IPS-18c (cell line): ENCODE results near the gene VIL1.

Experiments
- H3K4me3 ChIP-seq: 2 replicates; pipeline ENCODE4 v1.7.0; 2013; ENCODE audit warnings: low read depth, mild to moderate bottlenecking, low read length, moderate library complexity; ENCODE audit not compliant: insufficient read depth
- H3K9me3 ChIP-seq: one replicate; pipeline ENCODE4 v1.6.1; 2013; ENCODE audit warnings: mild to moderate bottlenecking, low read length, moderate library complexity; ENCODE audit not compliant: control insufficient read depth, insufficient read depth

VIL1 gene

DNA sequence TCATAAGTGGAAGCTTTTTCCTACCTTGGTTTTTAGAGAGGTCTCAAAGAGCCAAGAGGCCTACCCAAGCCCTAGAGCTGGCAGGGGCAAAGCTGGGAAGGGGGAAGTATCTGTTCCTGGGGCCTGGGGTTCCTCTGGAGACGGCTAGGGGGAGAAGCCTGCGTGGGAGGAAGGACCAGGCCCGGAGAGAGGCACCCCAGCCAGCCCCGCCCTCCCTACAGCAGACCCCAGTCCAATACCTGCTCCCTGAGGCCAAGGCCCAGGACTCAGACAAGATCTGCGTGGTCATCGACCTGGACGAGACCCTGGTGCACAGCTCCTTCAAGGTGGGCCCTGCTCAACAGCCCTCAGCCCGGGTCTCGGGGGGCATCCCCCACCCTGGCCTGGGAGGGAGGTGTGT, 17.0 kb upstream of the VIL1 start:
- H3K4me3 ChIP-seq, result no peak overlapping the region
- peaks cover 2% of the 10 kb centered on the region for H3K9me3 ChIP-seq

DNA sequence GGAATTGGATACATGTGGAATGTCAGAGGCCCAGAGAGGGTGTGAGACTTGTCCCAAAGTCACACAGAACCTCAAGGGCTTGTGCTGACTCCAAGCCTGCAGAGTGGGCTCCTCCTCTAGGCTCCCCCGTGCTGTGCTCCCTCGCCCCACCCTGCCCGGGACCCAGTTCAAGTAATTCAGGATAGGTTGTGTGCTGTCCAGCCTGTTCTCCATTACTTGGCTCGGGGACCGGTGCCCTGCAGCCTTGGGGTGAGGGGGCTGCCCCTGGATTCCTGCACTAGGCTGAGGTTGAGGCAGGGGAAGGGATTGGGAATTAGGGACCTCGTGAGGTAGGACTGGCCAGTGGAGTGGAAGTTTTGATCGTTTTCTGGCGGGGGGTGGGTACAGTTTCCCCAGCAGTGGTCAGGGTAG, 16.4 kb upstream of the VIL1 start:
- Histone ChIP-seq H3K9me3 (peaks cover 2% of the 10 kb centered on the region), H3K4me3 (no peak overlapping the region)

DNA sequence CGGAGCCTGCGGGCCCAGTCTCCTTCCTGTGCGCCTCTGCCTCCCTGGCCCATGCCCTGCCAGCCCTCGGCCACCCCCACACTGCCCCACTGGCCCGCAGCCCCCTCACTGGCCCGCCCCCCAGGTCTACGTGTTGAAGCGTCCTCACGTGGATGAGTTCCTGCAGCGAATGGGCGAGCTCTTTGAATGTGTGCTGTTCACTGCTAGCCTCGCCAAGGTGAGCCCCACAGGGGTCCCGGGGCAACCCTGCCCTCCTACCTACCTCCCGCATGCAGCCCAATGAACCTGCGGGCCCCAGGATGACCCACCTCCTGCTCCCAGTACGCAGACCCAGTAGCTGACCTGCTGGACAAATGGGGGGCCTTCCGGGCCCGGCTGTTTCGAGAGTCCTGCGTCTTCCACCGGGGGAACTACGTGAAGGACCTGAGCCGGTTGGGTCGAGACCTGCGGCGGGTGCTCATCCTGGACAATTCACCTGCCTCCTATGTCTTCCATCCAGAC, 16.0 kb upstream of the VIL1 start:
- H3K9me3 ChIP-seq, result no peaks in the 10 kb centered on the region
- no peak overlapping the region for H3K4me3 ChIP-seq

DNA sequence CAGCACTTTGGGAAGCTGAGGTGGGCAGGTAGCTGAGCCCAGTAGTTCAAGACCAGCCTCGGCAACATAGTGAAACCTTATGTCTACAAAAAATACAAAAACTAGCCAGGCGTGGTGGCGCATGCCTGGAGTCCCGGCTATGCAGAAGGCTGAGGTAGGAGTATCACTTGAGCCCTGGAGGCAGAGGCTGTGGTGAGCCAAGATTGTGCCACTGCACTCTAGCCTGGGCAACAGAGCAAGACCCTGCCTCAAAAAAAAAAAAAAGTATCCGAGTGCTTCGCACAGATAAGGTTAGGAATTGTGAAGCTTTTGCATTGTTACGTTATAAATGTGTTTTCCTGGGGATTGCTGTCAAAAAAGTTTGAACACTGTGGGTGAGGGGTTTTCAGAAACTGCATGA, 15.1 kb upstream of the VIL1 start:
- no peak overlapping the region for H3K4me3 ChIP-seq
- no peaks in the 10 kb centered on the region for H3K9me3 ChIP-seq

DNA sequence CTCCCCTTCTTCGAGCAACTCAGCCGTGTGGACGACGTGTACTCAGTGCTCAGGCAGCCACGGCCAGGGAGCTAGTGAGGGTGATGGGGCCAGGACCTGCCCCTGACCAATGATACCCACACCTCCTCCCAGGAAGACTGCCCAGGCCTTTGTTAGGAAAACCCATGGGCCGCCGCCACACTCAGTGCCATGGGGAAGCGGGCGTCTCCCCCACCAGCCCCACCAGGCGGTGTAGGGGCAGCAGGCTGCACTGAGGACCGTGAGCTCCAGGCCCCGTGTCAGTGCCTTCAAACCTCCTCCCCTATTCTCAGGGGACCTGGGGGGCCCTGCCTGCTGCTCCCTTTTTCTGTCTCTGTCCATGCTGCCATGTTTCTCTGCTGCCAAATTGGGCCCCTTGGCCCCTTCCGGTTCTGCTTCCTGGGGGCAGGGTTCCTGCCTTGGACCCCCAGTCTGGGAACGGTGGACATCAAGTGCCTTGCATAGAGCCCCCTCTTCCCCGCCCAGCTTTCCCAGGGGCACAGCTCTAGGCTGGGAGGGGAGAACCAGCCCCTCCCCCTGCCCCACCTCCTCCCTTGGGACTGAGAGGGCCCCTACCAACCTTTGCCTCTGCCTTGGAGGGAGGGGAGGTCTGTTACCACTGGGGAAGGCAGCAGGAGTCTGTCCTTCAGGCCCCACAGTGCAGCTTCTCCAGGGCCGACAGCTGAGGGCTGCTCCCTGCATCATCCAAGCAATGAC, 14.4 kb upstream of the VIL1 start:
- Histone ChIP-seq H3K9me3 (no peaks in the 10 kb centered on the region), H3K4me3 (no peak overlapping the region; the same call in 1 of the 2 replicates)

DNA sequence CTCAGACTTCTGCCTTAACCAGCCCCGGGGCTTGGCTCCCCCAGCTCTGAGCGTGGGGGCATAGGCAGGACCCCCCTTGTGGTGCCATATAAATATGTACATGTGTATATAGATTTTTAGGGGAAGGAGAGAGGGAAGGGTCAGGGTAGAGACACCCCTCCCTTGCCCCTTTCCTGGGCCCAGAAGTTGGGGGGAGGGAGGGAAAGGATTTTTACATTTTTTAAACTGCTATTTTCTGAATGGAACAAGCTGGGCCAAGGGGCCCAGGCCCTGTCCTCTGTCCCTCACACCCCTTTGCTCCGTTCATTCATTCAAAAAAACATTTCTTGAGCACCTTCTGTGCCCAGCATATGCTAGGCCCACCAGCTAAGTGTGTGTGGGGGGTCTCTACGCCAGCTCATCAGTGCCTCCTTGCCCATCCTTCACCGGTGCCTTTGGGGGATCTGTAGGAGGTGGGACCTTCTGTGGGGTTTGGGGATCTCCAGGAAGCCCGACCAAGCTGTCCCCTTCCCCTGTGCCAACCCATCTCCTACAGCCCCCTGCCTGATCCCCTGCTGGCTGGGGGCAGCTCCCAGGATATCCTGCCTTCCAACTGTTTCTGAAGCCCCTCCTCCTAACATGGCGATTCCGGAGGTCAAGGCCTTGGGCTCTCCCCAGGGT, 13.7 kb upstream of the VIL1 start:
- Histone ChIP-seq H3K4me3 (peak overlapping the region; percentile 60; the same call in 1 of the 2 replicates), H3K9me3 (no peaks in the 10 kb centered on the region)

DNA sequence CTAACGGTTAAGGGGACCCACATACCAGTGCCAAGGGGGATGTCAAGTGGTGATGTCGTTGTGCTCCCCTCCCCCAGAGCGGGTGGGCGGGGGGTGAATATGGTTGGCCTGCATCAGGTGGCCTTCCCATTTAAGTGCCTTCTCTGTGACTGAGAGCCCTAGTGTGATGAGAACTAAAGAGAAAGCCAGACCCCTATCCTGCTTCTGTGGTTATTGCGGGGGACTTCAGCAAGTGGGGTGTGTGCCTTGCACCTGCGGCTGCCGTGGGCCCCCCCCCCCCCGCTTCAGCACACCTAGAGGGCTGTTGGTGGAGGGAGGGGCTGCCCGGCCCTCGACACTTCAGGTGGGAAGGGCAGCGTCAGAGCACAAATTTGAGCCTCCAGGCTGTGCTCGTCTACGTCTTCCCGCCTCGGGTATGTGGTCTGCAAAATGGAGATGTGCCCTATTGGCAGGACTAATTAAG, 13.1 kb upstream of the VIL1 start:
- peak overlapping the region; percentile 60 for H3K4me3 ChIP-seq
- no peaks in the 10 kb centered on the region for H3K9me3 ChIP-seq

DNA sequence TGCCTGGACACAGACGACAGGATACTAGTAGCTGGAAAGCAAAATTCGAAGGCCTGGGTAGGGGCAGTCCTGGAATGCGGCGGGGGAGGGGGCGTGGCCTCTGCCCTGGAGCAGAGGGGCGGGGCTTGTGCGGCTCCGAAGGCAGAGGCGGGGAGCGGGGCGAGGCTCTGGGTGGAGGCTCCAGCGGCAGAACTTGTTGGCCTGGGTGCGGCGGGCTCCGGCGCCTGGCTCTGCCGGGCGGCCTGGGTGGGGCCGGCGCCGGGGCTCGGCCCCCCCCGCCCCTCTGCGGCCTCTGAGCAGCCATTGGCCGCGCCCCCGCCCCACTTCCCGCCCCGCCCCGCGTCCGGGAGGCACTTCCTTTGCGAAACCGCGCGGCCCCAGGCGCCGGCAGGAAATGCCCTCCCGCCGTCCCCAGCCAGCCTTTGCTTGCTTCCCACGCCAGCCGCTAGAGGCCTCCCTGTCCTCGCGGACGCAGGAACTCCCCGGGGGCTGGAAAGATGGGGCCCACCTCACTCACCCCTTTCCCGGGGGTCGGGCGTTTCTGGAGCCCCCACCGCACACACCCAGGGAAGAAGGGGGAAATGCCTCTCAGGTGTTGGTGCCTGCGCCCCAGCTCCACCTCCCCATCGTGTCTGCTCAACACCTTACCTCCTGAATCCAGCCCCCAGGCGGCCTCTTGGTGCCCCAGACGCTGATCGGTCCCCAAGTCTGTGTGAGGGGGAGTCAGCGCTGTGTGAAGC, 12.5 kb upstream of the VIL1 start:
- Histone ChIP-seq H3K9me3 (no peaks in the 10 kb centered on the region), H3K4me3 (peak overlapping the region; percentile 60)

DNA sequence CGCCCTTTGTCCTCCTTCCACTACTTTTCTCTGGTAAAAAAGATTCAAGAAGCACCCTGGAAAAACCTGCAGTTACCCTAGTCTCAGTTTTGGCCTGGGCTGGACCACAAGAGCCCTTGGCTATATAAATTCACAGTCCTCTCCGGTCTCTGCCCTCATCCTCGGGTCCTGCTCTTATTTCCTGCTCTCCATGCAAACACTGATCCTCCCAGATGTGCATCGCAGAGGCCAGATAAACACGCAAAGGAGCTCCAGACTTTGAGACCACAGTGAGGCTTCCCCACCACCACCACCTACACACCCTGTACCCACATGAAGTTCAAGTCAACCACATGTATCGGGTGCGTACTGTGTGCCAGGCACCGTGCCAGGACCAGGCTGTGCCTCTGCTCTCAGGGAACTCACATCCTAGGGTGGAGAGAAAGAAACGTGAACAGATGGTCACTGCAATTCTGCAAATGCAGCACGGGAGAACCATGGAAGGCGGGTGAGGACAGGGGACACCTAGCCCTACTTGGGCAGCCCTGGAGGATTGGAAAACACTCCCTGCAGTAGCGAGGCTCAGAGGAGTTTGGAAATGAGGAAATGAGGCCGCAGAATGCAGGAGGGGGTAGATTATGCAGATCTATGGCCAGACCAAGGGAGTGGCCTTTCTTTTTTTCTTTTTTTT, 11.8 kb upstream of the VIL1 start:
- Histone ChIP-seq H3K4me3 (peak overlapping the region; percentile 54), H3K9me3 (no peaks in the 10 kb centered on the region)

DNA sequence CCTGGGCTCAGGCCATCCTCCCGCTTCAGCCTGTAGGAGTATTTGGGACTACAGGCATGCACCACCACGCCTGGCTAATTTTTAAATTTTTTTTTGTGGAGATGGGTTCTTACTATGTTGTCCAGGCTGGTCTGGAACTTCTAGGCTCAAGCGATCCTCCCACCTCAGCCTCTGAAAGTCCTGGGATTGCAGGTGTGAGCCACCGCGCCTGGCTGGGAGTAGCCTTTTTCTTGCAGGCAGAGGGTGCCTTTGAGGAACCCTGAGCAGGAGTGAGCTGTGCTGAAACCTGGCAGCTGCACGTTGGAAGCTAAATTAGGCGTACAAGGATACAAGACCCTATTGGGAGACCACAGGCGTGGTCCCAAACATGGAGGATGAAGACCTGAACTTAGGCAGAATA, 11.2 kb upstream of the VIL1 start:
- Histone ChIP-seq H3K4me3 (no peak overlapping the region), H3K9me3 (no peaks in the 10 kb centered on the region)

DNA sequence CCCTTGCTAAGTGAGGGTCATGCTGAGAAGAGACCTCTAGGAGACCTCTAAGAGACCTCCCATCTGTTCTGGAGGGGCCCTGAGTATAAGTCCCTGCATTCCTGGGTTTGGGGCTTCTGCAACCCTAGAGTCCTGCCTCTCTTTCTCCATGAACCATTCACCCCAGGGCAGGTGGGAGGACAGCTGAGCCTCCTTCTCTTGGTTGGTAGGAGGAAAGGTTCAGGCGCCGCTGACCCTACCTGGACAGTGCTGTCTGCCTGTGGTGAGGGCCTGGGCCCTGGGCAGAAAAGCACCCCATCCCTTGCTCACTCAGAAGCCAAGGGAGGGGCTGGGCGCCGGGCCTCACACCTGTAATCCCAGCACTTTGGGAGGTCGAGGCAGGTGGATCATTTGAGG, 604 bp upstream of the VIL1 start:
- H3K4me3 ChIP-seq, result no peak overlapping the region
- no peaks in the 10 kb centered on the region for H3K9me3 ChIP-seq

DNA sequence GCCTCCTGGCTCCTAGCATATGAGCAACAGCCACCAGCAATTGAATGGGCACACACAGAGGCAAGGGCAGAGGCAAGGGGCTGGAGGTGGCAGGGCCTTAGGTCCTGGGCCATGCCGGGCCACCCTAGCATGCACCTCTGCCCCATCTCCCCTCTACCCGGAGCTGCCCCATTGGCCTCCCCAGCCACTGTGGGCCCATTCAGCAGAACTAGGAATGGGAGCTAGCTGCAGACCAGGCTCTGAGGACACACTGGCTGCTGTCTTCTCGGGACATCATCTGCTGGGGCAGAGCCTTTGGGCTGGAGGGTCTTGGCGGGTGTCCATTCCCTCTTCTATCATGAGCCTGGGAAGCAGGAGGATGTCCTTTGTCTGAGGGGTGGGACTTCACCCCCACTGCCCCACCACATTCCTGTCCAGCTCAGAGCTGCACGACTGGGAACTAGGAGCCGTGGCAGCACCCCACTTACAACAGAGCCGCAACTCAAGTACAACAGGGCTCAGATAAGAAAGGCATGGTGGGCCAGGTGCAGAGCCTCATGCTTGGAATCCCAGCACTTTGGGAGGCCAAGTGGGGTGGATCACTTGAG, 800 bp downstream of the VIL1 start:
- H3K4me3 ChIP-seq, result no peak overlapping the region
- no peaks in the 10 kb centered on the region for H3K9me3 ChIP-seq

DNA sequence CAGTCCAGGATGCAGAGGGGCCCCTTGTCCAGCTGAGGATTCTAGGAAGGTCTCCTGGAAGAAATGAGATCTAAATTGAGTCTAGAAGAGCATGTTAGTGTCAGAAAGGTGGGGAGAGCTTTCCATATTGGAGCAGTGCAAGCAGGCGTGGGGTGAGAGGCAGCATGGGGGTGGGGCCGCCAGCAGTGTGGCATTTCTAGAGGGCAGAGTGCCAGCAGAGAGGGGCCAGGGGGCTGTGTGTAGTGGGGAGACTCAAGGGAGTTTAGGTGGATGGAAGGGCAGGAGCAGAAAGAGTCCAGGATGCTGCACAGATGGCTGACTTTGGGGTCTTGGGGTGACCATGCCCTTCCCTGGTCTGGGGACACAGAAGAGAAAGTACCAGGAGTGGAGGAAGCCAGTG, 2.1 kb downstream of the VIL1 start:
- no peaks in the 10 kb centered on the region for H3K9me3 ChIP-seq
- no peak overlapping the region for H3K4me3 ChIP-seq

DNA sequence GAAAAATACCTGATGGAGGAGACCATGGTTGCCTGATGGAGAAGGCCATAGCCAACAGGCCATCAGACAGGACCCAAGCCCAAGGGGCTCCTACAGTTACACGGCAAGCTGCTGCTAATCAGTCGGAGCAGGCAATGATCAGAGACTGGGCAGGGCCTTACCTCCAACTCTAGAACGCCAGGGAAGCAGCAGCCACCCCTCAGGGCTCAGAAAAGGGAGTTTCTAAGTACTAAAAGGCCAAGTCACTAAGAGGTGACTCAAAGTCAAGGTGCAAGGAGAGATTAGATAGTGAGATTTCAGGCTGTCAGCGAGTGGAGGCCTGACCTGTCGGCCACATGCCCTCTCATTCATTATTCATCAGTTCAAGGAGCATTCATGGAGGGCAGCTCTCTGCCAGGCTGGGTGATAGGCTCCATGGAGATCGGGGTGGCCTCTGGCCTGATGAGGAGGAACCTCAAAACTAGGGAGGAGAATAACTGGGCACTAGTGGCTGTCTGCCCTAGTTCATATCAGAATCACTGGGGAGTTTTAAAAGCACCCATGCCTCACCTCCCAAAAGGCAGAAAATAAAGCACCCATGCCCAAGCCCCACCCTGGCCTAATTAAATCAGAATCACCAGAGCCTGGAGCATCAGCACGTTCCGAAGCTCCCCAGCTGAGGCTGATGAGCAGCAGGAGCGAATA, 3.6 kb downstream of the VIL1 start:
- no peak overlapping the region for H3K4me3 ChIP-seq
- no peaks in the 10 kb centered on the region for H3K9me3 ChIP-seq

DNA sequence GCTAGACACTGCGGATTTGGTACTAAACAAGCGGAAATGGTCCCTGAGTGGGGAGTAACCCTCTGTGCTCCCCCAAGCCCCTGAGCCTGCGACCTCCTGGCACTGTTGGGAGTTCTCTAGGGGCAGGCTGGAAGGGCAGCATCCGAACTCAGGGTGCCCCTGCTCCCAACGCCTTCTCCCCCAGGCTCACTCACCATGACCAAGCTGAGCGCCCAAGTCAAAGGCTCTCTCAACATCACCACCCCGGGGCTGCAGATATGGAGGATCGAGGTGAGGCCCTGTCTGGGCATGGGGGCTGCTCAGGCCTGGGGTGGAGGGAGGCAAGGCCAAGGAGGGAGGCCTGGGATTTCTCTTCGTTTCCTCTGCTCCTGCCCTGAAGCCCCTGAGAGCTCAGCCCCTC, 4.7 kb downstream of the VIL1 start:
- Histone ChIP-seq H3K4me3 (no peak overlapping the region), H3K9me3 (no peaks in the 10 kb centered on the region)

DNA sequence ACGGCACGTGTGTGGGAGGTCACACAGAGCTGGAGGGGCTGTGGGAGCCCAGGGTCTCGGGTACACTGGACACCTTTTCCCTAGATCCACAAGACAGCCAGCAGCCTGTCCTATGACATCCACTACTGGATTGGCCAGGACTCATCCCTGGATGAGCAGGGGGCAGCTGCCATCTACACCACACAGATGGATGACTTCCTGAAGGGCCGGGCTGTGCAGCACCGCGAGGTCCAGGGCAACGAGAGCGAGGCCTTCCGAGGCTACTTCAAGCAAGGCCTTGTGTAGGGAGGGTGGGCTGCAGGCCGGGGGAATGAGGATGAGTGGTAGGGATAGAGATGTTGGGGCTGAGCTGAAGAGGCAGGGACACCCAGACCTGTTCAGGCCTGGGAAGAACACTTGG, 6.6 kb downstream of the VIL1 start:
- Histone ChIP-seq H3K9me3 (no peaks in the 10 kb centered on the region), H3K4me3 (no peak overlapping the region)

DNA sequence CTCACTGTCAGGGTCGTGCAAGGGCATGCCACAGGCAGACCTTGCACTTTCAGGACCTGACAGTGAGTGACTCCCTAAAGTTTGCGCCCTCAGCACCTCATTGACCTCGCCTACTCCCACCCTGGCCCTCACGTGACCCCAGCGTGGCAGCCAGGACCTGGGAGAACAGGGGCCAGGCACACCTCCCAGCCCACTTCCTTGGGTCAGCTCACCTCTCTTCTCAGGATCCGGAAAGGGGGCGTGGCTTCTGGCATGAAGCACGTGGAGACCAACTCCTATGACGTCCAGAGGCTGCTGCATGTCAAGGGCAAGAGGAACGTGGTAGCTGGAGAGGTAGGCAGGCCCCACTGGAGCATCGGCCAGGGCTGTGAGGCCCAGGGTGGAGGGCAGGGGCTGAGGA, 8.8 kb downstream of the VIL1 start:
- no peak overlapping the region for H3K4me3 ChIP-seq
- no peaks in the 10 kb centered on the region for H3K9me3 ChIP-seq
